Measurements from ENCODE around the gene TFG.

DNA sequence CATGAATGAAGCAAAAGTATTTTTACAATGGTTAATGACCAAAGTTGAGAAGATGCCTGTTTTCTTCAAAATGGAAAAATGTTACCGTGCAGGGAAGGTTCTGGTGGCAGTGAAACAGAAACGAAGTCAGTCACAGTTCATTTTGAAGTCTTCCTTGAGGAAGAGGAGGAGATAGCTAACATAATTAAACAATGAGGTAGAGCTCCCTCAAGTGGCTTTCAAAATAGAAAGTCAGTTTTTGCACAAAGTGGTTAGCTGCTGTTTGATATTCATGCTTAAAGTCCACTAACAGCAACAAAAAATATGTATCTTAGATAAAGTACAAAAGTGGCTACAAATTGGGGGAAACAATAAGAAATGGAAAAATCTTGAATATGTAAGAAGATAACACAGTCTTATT is 87.3 kb downstream of the TFG start:
- peak in 3 of 6 experiments; percentile 39 to 57 (median 56) for TF ChIP-seq CTCF (IDR thresholded peaks at IDR 0.05)
- no peak for TF ChIP-seq POLR2A (IDR thresholded peaks at IDR 0.05)

Measured in thyroid gland (tissue), 4 donors.